ENCODE results near the gene CD22.

The CD22 gene

GRCh38 chr19:35388277-35389054, 59.5 kb downstream of the CD22 start:
- DNase-seq (ENCODE audit: low spot score) = no peak

- no peak for DNase-seq (ENCODE audit: low spot score)
Measured at GRCh38 chr19:35389192-35389861, 60.3 kb downstream of the CD22 start.

GRCh38 chr19:35392742-35393715, 64.0 kb downstream of the CD22 start:
- DNase-seq (ENCODE audit: low spot score) = no peak

GRCh38 chr19:35395382-35396199, 66.6 kb downstream of the CD22 start:
- DNase-seq (ENCODE audit: low spot score) = no peak

GRCh38 chr19:35396240-35396885, 67.4 kb downstream of the CD22 start:
- no peak for DNase-seq (ENCODE audit: low spot score)

Measured in HuH-7 (cell line).